HUES6 (cell line): ENCODE measurements around the gene SPATA2L.
"Not testable (repeated sequence)": the region's sequence is repeated elsewhere in the genome, so short reads cannot be mapped to it uniquely, and the experiment has no call there.

Source experiments
- H3K27ac ChIP-seq: 2 replicates; pipeline ENCODE4 v1.7.0; 2013; ENCODE audit warnings: low read depth, mild to moderate bottlenecking, low read length, inconsistent platforms
- H3K27me3 ChIP-seq: 2 replicates; pipeline ENCODE4 v1.6.1; 2013; ENCODE audit warnings: low read length; ENCODE audit not compliant: control insufficient read depth, insufficient read depth
- H3K36me3 ChIP-seq: 2 replicates; pipeline ENCODE4 v1.6.1; 2013; ENCODE audit warnings: low read length; ENCODE audit not compliant: control insufficient read depth, insufficient read depth
- H3K4me1 ChIP-seq: 2 replicates; pipeline ENCODE4 v1.6.1; 2013; ENCODE audit warnings: low read length; ENCODE audit not compliant: control insufficient read depth, insufficient read depth
- H3K4me3 ChIP-seq: 2 replicates; pipeline ENCODE4 v1.5.1; 2013; ENCODE audit warnings: low read depth, low read length
- H3K9ac ChIP-seq: one replicate; pipeline ENCODE4 v1.6.1; 2013; ENCODE audit warnings: mild to moderate bottlenecking, low read length
- H3K9me3 ChIP-seq: 2 replicates; pipeline ENCODE4 v1.6.1; 2013; ENCODE audit warnings: low read depth, low read length; ENCODE audit not compliant: control insufficient read depth, insufficient read depth

Gene SPATA2L

GRCh38 chr16:89694784-89695085 lies 6.8 kb downstream of the SPATA2L start:
- H3K9me3 ChIP-seq, H3K4me3 ChIP-seq, H3K4me1 ChIP-seq, H3K27ac ChIP-seq, H3K9ac ChIP-seq, H3K27me3 ChIP-seq: not testable (repeated sequence)
- H3K36me3 ChIP-seq = peaks cover 73% of the 10 kb centered on the region

- H3K9me3 ChIP-seq = no peaks in the 10 kb centered on the region
- H3K27me3 ChIP-seq = no peaks in the 10 kb centered on the region
- no peak overlapping the region for H3K9ac ChIP-seq
- H3K4me3 ChIP-seq = no peak overlapping the region
- no peaks in the 10 kb centered on the region for H3K4me1 ChIP-seq
- H3K36me3 ChIP-seq = peaks cover 77% of the 10 kb centered on the region
- no peak overlapping the region for H3K27ac ChIP-seq
These were observed 7.3 kb downstream of the SPATA2L start for GRCh38 chr16:89693931-89694783.

GRCh38 chr16:89693289-89693731 lies 8.2 kb downstream of the SPATA2L start:
- no peak overlapping the region for H3K4me3 ChIP-seq
- peaks cover 80% of the 10 kb centered on the region for H3K36me3 ChIP-seq
- H3K27ac ChIP-seq = no peak overlapping the region
- no peaks in the 10 kb centered on the region for H3K27me3 ChIP-seq
- no peak overlapping the region for H3K9ac ChIP-seq
- H3K4me1 ChIP-seq = no peaks in the 10 kb centered on the region
- no peaks in the 10 kb centered on the region for H3K9me3 ChIP-seq

- Histone ChIP-seq H3K9ac (no peak overlapping the region), H3K27ac (no peak overlapping the region), H3K4me3 (no peak overlapping the region), H3K36me3 (peaks cover 70% of the 10 kb centered on the region), H3K4me1 (no peaks in the 10 kb centered on the region), H3K9me3 (no peaks in the 10 kb centered on the region), H3K27me3 (no peaks in the 10 kb centered on the region)
These were observed 9.4 kb downstream of the SPATA2L start for GRCh38 chr16:89691986-89692569.

- Histone ChIP-seq H3K36me3 (peaks cover 64% of the 10 kb centered on the region), H3K4me3 (no peak overlapping the region), H3K9me3 (no peaks in the 10 kb centered on the region), H3K9ac (no peak overlapping the region), H3K27ac (no peak overlapping the region), H3K4me1 (no peaks in the 10 kb centered on the region), H3K27me3 (no peaks in the 10 kb centered on the region)
These were observed 10.1 kb downstream of the SPATA2L start for GRCh38 chr16:89691231-89691985.

GRCh38 chr16:89690392-89690901 lies 11.1 kb downstream of the SPATA2L start:
- H3K4me3 ChIP-seq = no peak overlapping the region
- peaks cover 5% of the 10 kb centered on the region for H3K9me3 ChIP-seq
- H3K4me1 ChIP-seq = no peaks in the 10 kb centered on the region
- H3K27ac ChIP-seq = no peak overlapping the region
- H3K36me3 ChIP-seq = peaks cover 62% of the 10 kb centered on the region
- no peaks in the 10 kb centered on the region for H3K27me3 ChIP-seq
- H3K9ac ChIP-seq = no peak overlapping the region

GRCh38 chr16:89689621-89690020 lies 11.9 kb downstream of the SPATA2L start:
- not testable (repeated sequence) for H3K4me1 ChIP-seq, H3K4me3 ChIP-seq, H3K27ac ChIP-seq, H3K27me3 ChIP-seq, H3K9ac ChIP-seq
- H3K36me3 ChIP-seq = peaks cover 55% of the 10 kb centered on the region
- peaks cover 11% of the 10 kb centered on the region for H3K9me3 ChIP-seq

GRCh38 chr16:89689142-89689541 lies 12.4 kb downstream of the SPATA2L start:
- peaks cover 12% of the 10 kb centered on the region for H3K9me3 ChIP-seq
- H3K9ac ChIP-seq = no peak overlapping the region
- no peak overlapping the region for H3K27ac ChIP-seq
- no peaks in the 10 kb centered on the region for H3K27me3 ChIP-seq
- peaks cover 53% of the 10 kb centered on the region for H3K36me3 ChIP-seq
- no peak overlapping the region for H3K4me3 ChIP-seq
- no peaks in the 10 kb centered on the region for H3K4me1 ChIP-seq

GRCh38 chr16:89688395-89688794 lies 13.1 kb downstream of the SPATA2L start:
- H3K36me3 ChIP-seq = peaks cover 50% of the 10 kb centered on the region
- H3K9me3 ChIP-seq = peaks cover 18% of the 10 kb centered on the region
- H3K4me3 ChIP-seq = no peak overlapping the region
- H3K27ac ChIP-seq = no peak overlapping the region
- H3K9ac ChIP-seq = no peak overlapping the region
- no peaks in the 10 kb centered on the region for H3K4me1 ChIP-seq
- H3K27me3 ChIP-seq = no peaks in the 10 kb centered on the region

GRCh38 chr16:89687092-89687940 lies 14.2 kb downstream of the SPATA2L start:
- no peaks in the 10 kb centered on the region for H3K4me1 ChIP-seq
- peak overlapping the region; percentile 63 for H3K9ac ChIP-seq
- peak overlapping the region; percentile 70; the same call in 1 of the 2 replicates for H3K27ac ChIP-seq
- peak overlapping the region; percentile 84 for H3K4me3 ChIP-seq
- H3K9me3 ChIP-seq = peaks cover 26% of the 10 kb centered on the region
- H3K27me3 ChIP-seq = no peaks in the 10 kb centered on the region
- peaks cover 48% of the 10 kb centered on the region for H3K36me3 ChIP-seq
